HS-5 (cell line): Measurements from ENCODE around the gene NDUFC1.
"Not testable (repeated sequence)": the region's sequence is repeated elsewhere in the genome, so short reads cannot be mapped to it uniquely, and the experiment has no call there.

Experiments used
- DNase-seq: peaks from one replicate; pipeline ENCODE4 v3.0.0-alpha.2; 2012; ENCODE audit warnings: low read depth

NDUFC1 gene

GRCh38 chr4:139297001-139297410, 5.3 kb downstream of the NDUFC1 start:
- no peak for DNase-seq

GRCh38 chr4:139295942-139296299, 6.4 kb downstream of the NDUFC1 start:
- DNase-seq: no peak

- no peak for DNase-seq
Measured at GRCh38 chr4:139295206-139295941, 6.9 kb downstream of the NDUFC1 start.

GRCh38 chr4:139286186-139286698, 16.0 kb downstream of the NDUFC1 start:
- no peak for DNase-seq

GRCh38 chr4:139282721-139283075, 19.6 kb downstream of the NDUFC1 start:
- no peak for DNase-seq

GRCh38 chr4:139282065-139282720, 20.1 kb downstream of the NDUFC1 start:
- no peak for DNase-seq

GRCh38 chr4:139279760-139280620, 22.3 kb downstream of the NDUFC1 start, which contains the start of gene MGARP:
MGARP (minus strand) TSS chr4:139280225; CDS start chr4:139280158, 67 bp downstream.
- no peak for DNase-seq

- DNase-seq: no peak
Measured at GRCh38 chr4:139278912-139279759, 23.1 kb downstream of the NDUFC1 start.

- DNase-seq: no peak
Measured at GRCh38 chr4:139278485-139278884, 23.8 kb downstream of the NDUFC1 start.

GRCh38 chr4:139275281-139275735, 27.0 kb downstream of the NDUFC1 start:
- no peak for DNase-seq

GRCh38 chr4:139274790-139275189, 27.5 kb downstream of the NDUFC1 start:
- no peak for DNase-seq

- no peak for DNase-seq
Measured at GRCh38 chr4:139273835-139274234, 28.4 kb downstream of the NDUFC1 start.

- no peak for DNase-seq
Measured at GRCh38 chr4:139267301-139267700, 35.0 kb downstream of the NDUFC1 start.

- peak; percentile 68 for DNase-seq
Measured at GRCh38 chr4:139266583-139267257, 35.6 kb downstream of the NDUFC1 start.

GRCh38 chr4:139266208-139266582, 36.1 kb downstream of the NDUFC1 start:
- no peak for DNase-seq

GRCh38 chr4:139265654-139266053, 36.6 kb downstream of the NDUFC1 start:
- no peak for DNase-seq

- DNase-seq: no peak
Measured at GRCh38 chr4:139256349-139256748, 45.9 kb downstream of the NDUFC1 start.

GRCh38 chr4:139255581-139255980, 46.7 kb downstream of the NDUFC1 start:
- DNase-seq: not testable (repeated sequence)

- DNase-seq: no peak
Measured at GRCh38 chr4:139253713-139254112, 48.6 kb downstream of the NDUFC1 start.

GRCh38 chr4:139253046-139253445, 49.2 kb downstream of the NDUFC1 start:
- no peak for DNase-seq

GRCh38 chr4:139247700-139248238, 54.5 kb downstream of the NDUFC1 start:
- no peak for DNase-seq
